Stimulated activated CD4-positive, alpha-beta T cell treated with anti-CD3 and anti-CD28 coated beads, Interleukin-4, amount 100 ng/mL, for 4 hours (primary cell): ENCODE results near the gene ZNF688.
A peak's percentile ranks its signal among the peaks of the same experiment; 100 is the strongest.

Experiments
- DNase-seq, 2 experiments: peaks; one replicate each; pipeline ENCODE4 v3.0.0-alpha.2; 2020

ZNF688 gene

GRCh38 chr16:30585022-30585399 is 13.5 kb upstream of the ZNF688 start:
- peak in 1 of 2 experiments; percentile 15 for DNase-seq

- no peak for DNase-seq
These were observed 11.3 kb upstream of the ZNF688 start for GRCh38 chr16:30582611-30583340.

DNA sequence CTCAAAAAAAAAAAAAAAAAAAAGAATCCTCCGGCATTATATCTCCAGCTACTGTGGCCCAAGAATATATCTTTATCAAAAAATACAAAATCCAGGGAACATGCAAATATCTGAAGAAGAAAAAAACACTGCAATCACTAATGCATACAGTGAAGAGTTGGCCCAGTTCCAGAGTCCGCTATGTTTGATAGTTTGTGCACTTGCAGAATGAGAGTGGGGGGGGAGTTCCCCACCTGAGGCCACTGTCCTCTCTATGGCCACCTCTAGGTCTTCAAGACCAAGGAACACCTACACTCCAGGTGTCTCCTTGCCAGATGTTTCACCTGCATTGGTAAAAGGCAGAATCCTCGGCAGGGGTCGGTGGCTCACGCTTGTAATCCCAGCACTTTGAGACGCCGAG is 9.9 kb upstream of the ZNF688 start:
- DNase-seq, result no peak

DNA sequence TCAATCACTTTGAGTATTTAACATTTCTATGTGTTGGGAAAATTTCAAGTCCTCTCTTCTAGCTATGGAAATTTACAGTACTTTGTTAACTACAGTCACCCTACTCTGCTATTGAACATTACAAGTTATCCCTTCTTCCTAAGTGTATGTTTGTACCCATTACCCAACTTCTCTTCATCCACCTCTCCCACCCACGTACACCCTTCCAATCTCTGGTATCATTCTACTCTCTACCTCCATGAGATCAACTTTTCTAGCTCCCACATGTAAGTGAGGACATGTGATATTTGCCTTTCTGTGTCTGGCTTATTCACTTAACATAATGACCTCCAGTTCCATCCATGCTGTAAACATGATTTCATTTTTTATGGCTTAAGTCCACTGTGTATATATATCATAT is 3.2 kb upstream of the ZNF688 start:
- DNase-seq, result no peak

DNA sequence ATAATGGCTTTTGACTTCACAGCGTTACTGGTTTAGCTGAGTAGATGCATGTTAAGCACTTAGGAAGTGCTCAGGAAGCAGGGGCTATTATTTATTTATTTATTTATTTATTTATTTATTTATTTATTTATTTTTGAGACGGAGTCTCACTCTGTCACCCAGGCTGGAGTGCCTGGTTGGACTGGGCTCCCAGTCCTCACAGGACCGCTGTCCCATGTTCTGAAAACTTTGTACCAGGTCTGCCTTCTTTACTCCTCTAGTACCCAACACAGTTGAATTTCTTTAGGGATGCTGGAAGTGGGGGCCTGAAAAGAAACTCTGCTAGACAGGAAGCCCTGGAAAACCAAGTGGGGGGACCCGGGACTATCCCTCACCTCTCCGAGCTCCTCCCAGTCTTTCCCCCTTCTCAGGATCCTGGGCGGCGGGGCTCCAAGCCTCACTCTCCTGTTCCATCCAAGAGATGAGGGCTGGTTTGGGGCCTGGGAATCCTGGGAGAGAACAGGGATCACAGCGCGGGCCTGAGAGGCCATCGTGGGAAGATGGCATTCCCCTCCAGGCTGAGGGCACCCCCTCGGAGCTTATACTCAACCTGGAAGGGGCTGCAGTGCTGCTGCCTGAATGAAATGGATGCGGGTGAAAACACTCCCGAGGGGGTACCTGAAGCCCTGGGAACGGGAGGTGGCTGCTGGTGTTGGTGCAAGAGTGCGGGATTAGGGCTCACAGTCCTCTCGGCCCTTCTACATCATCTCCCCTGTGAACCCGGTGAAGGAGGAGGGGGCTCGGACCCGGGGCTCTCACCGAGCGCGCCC is 674 bp downstream of the ZNF688 start:
- no peak for DNase-seq

- DNase-seq, result no peak
These were observed 1.5 kb downstream of the ZNF688 start for GRCh38 chr16:30569746-30570635.

- no peak for DNase-seq
These were observed 2.2 kb downstream of the ZNF688 start for GRCh38 chr16:30569281-30569680.

DNA sequence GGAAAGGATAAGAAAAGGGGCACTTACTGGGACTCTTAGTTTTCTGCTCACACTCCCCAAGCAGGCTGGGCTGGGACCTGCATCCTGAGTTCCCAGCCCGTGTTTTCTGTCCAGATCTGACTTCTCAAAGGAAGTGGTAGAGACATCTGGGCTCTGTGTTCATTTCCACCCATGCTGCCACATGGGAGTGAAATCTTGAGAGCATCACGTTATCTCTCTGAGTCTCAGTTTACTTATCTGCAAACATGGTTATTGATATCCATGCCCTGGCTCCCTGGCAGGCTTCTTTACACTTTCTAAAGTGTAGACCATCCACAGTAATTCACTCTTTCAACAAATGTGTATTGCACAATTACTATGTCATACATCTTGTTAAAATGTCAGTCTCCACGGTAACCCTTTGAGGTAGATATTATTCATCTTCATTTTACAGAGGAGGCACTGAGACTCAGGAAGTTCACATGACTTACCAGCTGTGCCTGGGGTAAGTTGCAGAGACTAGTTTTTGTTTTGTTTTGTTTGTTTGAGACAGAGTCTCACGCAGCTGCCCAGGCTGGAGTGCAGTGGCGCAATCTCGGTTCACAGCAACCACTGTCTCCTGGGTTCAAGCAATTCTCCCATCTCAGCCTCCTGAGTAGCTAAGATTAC is 3.4 kb downstream of the ZNF688 start:
- DNase-seq, result peak in 1 of 2 experiments; percentile 51

- DNase-seq, result peak; percentile 47 to 83
These were observed 4.1 kb downstream of the ZNF688 start for GRCh38 chr16:30567160-30567990.

DNA sequence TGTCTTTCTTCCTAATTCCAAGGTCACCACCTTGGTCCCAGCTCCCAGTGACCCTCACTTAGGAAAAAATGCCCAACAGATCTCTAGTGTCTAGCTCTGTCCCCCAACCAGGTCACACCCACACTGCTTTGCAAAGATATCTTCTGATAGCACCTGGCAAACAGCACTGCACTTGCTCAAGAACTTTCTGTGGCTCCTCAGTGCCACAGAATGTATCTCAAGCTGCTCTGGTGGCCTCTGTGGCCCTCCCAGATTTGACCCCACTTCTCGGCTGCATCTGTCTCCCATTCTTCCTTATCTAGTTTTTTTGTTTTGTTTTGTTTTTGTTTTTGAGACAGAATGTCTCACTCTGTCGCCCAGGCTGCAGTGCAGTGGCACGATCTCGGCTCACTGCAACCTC is 5.0 kb downstream of the ZNF688 start:
- DNase-seq, result no peak

DNA sequence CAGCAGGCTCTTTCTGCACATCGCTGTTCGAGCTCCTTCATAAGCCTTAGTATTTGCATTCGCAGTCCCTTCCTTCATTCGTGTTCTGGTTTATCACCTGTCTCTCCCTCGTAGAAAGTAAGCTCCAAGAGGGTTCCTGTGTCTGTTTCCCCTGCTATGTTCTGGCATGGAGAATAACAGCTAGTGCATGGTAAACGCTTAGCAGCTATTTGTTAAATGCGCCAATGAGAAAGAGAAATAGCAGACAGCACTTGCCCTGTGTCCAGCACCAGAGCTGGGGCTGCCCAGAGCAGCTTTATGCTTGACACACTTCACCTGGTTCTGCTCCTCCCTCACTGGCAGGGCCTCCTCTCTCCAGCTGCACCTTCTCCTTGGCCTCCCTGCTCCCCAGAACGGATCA is 5.5 kb downstream of the ZNF688 start:
- DNase-seq, result no peak

DNA sequence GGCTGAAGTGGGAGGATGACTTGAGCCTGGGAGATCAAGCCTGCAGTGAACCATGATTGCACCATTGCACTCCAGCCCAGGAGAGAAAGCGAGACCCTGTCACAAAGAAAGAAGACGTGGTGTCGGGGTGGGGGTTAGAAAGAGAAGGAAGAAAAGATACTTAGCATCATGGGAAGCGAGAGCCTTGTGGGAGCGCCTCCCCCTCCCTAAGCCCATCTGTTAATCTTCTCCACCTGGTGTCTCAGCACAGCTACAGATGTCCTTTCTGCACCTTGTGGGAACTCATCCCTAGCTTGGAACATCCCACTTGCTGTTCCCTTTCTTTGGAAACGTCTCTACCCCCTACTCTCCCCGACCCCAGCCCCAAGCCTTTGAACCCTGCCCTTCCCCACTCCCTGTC is 6.0 kb downstream of the ZNF688 start:
- DNase-seq, result no peak

GRCh38 chr16:30562021-30562420 is 9.5 kb downstream of the ZNF688 start:
- no peak for DNase-seq

GRCh38 chr16:30561089-30561816 is 10.3 kb downstream of the ZNF688 start:
- DNase-seq, result no peak

DNA sequence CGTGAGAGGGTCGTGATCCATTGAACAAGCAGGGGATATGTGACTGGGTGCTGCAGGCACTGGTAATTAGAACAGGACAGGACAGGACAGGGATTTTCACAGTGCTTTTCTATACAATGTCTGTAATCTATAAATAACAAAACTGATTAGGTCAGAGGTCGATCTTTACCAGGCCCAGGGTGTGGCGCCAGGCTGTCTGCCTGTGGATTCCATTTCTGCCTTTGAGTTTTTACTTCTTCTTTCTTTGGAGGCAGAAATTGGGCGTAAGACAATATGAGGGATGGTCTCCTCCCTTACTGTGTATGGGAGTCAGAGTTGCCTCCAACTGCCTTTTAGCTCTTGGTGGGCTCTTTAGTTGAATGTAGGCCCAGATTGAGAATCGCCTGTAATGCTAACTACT is 11.8 kb downstream of the ZNF688 start:
- DNase-seq, result no peak

DNA sequence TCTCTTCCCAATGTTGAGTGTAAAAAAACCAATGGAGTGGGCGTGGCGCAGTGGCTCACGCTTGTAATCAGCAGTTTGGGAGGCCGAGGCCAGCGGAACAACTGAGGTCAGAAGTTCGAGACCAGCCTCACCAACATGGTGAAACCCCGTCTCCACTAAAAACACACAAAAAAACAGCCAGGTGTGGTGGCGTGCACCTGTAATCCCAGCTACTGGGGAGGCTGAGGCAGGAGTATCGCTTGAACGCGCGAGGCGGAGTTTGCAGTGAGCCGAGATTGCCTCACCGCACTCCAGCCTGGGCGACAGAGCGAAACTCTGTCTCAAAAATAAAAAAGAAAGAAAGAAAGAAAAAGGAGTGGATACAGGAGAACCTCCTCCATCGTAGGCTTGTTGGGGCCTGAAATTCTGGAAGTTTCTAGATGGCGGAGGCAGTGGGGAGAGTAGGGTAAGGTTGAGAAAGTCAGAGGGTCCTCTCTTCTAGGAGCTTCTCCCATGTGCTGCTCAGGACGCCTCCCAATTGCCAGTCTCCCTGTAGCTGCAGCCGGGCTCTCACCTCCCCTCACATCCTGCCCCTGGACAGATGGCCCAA is 12.6 kb downstream of the ZNF688 start:
- no peak for DNase-seq

GRCh38 chr16:30557957-30558788 is 13.3 kb downstream of the ZNF688 start, which contains the start of gene ZNF764:
Gene ZNF764 (minus strand): TSS chr16:30558374. CDS start chr16:30558182, 192 bp downstream.
- DNase-seq, result peak; percentile 91 to 99

DNA sequence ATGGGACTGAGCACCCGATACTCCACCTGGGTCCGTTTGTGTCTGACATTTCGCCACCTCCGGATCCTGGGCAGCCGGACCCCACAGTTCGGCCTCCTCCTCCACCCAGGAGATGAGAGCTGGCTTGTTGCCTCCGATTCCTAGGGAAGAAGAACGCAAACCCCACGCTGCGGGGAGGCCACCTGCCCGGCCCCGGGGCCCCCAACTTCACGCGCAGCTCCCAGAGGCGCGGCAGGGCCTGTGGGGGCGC is 13.9 kb downstream of the ZNF688 start:
- no peak for DNase-seq

- no peak for DNase-seq
These were observed 15.4 kb downstream of the ZNF688 start for GRCh38 chr16:30556125-30556473.
